GM18499 (cell line): Measurements from ENCODE around the gene OR6M1.

Experiments used
- ATAC-seq: cut with Tn5 transposase; IDR thresholded peaks from one replicate; pipeline ENCODE4 v1.9.1; 2021; ENCODE audit warnings: moderate number of reproducible peaks; ENCODE audit not compliant: insufficient read depth, unreplicated experiment

Gene OR6M1, protein sequence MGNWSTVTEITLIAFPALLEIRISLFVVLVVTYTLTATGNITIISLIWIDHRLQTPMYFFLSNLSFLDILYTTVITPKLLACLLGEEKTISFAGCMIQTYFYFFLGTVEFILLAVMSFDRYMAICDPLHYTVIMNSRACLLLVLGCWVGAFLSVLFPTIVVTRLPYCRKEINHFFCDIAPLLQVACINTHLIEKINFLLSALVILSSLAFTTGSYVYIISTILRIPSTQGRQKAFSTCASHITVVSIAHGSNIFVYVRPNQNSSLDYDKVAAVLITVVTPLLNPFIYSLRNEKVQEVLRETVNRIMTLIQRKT

DNA sequence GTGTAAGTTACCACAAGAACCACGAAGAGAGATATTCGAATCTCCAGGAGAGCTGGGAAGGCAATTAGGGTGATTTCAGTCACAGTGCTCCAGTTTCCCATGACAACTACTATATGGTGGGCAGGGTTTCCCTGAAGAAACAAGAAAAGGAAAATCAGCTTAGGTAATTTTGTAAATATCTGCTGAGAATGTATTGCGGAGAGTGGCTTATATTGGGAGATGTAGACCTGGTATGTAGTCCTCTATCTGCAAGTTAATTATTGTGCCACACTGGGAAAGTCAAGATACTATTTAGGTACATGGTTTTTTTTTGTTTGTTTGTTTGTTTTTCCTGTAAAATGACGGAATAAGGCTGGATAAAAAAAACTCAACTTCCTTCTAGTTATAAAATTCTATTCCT lies at the start of gene OR6M1:
OR6M1 (minus strand) TSS at position 101 of the 400 bp plus-strand sequence; CDS start at position 101, 0 bp downstream.
- ATAC-seq: no peak

DNA sequence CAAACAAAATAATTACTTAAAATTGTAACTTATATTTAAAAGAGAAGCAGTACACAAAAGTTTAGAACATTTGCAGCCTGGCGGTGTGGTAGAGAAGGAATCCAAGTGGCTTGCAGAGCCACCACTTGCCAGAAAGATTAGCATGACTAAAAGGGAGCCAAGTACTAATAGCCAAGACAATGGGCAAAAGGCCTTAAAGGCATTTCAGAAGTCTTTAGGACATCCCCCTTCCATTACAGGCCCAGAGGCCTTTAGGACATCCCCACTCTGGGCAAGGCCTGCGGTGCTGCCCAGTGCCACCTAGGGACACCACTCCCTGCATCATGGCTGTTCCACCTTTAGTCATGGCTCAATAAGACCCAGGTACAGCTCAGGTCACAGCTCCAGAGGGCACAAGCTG lies 46.9 kb upstream of the OR6M1 start:
- no peak for ATAC-seq

DNA sequence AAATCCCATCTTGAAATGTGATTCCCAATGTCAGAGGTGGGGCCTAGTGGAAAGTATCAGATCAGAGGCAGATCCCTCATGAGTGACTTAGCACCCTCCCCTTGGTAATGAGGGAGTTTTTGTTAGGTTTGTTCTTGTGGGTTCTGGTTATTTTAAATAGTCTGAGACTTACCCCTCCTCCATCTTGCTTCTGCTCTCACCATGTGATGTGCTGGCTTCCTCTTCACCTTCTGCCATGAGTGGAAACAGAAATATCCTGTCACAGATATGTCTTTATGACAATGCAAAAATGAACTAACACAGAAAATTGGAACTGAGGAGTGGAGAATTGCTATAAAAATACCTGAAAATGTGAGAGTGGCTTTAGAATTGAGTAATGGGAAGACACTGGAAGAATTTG lies 46.2 kb upstream of the OR6M1 start:
- ATAC-seq: no peak

DNA sequence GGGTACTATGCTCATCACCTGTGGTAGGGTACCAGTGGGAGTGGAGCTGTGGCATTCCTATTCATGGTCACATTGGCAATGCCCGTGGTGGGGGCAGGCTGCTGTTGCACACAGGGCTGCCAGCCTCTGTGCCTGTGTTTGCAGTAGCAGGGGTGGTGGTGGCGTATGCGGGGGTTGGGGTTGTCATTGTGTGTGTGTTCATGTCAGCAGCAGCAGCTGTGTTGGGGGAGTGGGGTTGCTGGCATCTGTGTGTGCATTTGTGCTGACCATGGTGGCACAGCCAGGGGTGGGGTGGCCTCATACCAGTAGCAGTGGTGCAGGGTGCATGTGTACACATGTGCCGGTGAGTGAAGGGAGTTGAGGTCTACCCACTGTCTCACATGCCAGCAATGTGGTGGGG lies 45.0 kb upstream of the OR6M1 start:
- ATAC-seq: no peak

DNA sequence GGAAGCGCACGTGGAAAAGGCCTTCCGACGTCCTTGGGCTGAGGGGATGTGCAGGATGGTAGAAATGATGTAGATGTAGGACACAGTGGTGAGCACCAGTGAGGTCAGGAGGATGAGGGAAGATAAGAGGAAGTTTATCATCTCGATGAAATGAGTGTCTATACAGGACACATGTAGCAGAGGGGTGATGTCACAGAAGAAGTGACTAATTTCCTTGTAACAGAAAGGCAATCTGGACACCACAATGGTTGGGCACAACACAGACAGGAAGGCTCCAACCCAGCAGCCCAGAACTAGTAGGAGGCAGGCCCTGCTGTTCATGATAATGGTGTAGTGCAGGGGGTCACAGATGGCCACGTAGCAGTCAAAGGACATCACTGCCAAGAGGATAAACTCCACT lies 35.0 kb upstream of the OR6M1 start:
- ATAC-seq: no peak

DNA sequence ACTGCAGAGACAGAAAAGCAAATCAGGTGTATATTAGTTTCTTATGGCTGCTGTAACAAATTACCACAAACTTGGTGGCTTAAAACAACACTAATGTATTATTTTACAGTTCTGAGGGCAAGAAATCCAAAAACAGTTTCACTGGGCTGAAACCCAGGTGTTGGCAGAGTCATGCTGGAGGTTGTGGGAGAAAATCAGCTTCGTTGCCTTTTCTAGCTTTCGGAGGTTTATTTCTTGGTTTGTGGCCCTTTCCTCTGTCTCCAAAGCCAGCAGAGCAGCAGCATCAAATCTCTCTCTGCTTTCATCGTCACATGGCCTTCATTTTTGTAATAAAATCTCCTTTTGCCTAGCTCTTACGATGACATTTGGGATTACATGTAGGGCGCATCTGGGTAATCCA lies 33.0 kb upstream of the OR6M1 start:
- no peak for ATAC-seq

DNA sequence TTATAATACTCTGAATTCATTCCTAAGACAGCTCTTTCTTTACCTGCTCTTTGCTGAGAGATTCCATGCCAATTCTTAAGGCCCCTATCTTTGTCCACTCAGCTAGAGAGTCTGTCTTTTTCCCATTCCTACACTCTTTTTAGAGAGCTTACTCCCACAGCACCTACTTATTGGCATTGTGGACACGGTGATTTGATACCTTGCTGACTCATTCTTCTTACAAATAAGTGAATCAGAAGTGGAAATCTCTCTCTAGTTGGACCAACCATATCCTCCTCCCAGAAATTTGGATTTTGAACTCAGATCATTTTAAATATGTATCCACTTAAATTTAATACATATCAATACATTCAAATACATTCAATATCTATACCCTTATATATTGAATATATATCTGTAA lies 32.5 kb upstream of the OR6M1 start:
- no peak for ATAC-seq

DNA sequence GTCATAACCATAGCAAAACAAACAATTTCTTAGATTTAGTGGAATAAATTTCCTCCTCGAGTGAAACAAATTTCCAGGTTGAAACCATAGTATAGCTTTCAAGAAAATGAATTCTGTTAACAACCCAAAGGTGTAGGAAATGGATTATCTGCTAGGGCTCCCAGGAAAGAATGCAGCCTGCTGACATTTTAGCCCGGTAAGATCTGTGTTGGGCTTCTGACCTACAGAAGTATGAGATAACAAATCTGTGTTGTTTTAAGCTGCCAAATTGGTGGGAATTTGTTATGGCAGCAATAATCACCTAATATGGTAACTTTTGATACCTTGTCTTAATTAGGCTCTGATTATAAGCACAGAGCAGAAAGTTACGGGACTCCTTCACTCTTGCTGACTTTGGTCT lies 32.0 kb upstream of the OR6M1 start:
- no peak for ATAC-seq

DNA sequence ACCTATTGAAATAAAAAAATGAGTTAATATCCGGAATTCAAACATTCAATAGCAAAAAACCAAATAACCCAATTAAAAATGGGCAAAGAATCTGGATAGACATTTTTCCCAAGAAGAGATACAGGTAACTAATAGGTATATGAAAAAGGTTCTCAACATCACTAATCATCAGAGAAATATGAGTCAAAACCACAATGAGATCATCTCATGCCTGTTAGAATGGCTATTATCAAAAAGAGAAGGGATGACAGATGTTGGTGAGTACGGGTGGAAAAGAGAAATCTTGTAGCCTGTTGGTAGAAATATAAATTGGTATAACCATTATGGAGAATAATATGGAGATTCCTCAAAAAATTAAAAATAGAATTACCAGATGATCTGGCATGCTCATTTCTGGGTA lies 26.9 kb upstream of the OR6M1 start:
- no peak for ATAC-seq

DNA sequence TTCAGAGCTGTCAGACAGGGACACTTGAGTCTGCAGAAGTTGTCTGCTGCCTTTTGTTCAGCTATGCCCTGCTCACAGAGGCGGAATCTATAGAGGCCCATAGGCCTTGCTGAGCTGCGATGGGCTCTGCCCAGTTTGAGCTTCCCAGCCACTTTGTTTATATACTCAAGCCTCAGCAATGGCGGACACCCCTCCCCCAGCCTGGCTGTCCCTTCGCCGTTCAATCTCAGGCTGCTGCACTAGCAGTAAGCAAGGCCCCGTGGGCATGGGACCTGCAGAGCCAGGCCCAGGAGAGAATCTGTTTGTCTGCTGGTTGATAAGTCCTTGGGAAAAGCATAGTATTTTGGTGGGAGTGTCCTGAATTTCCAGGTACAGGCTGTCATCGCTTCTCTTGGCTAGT lies 23.6 kb upstream of the OR6M1 start:
- no peak for ATAC-seq

DNA sequence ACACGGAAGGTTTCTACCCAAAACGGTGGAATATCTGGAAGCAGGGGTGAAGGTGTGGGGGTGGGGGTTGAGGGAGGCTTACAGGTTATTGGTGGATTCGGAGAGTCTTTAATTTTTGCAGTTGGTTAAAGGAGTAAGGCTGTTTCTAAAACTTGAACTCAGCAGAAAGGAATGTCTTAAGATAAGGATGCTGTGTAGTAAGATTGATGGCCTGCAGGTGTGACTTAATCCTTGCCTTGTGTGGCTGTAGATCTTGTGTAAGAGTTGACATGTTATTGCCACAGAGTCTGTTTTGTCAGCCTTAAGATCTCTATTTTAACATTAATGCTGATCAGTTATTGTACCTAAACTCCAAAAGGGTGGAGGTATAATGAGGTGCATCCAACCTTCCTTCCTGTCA lies 16.4 kb upstream of the OR6M1 start:
- ATAC-seq: no peak

DNA sequence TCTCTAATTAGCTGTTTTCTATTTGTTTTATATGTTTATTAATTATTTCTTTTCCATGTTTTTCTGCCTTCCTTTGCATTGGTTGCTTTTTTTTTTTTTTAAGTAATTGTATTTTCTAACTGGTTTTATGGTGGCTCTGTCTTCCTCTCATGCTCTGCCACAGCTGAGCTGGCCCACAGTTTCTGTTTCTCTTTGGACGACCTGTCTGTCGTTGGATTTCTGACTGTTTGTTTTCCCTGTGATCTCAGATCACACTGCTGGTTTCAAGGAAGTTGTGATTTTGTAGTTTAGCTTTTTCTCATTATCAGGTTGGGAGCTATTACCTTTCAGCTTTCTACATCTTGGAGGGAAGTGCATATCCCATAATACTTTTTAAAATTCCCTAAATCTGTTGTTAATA lies 15.9 kb upstream of the OR6M1 start:
- ATAC-seq: no peak

DNA sequence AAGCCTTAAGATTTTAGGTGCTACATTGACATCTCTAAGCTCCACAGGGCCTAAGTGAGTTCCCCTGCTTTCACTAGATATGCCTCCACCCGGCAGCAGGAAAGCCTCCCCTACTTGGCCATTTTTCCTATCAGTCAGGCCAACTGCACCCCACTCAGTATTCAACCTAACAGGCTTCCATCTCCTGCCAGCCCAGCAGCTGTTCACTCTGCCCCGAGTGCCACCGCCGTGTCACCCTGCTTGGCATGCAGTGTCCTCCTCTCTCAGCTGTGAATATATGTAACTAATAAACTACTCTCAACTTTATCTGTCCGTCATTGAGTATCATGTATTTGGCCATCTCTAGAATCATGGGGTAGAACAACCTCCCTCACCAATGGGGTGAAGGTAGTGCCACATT lies 9.0 kb upstream of the OR6M1 start:
- ATAC-seq: no peak

DNA sequence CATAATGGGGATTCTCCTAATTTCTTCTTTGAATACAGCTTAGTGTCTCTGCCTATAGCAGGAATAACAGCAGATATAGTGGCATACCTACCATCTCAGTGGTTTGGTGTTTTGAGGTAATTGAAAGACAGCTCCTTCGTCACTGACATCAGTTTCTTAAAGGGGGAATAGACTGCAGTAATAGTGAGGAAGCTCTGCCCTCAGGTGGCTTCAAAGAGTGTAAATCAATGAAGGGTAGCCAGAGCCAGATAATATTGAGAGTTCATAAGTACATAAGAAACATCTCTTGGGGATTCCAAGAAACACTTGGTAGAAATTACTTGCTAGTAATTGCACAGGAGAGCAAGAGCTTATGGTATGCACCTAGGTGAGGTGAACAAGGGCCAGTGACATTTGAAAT lies 4.4 kb downstream of the OR6M1 start:
- no peak for ATAC-seq

DNA sequence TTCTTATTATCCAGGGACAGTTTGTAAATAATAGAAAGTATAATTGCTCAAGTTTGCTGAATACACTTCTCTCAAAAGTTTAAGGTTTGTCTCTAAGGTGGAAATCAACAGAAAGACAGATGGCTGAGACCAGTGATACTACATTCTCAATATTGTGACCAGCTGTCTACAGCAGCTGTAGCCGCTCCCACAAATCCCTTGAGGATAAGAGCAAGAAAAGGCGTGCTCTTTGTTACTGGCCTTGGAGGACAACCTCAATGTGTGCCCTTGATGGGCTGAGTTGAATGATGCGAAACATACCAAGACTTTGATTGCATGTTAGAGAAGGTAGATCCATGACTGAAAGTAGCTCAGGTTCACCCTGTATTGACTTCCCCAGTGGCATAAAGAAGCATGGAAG lies 6.1 kb downstream of the OR6M1 start:
- no peak for ATAC-seq

DNA sequence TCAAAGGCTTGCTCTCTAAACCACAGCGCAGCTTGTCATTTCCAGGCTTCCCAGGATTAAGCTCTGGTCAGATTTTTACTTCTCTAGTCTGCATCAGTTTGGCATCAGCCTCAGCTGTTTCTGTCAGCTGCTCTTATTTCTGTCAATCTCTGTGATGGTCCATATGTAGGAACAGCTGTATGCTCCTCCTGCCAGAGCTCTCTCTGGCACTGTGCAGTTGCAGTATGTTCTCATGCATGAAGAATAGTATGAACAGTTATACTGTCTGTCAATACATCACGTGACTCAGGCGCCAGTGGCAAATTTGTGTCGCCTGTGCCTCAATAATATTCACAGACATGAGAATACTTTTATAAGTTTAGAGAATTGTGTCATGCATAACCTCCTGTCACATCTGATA lies 6.7 kb downstream of the OR6M1 start:
- ATAC-seq: no peak

DNA sequence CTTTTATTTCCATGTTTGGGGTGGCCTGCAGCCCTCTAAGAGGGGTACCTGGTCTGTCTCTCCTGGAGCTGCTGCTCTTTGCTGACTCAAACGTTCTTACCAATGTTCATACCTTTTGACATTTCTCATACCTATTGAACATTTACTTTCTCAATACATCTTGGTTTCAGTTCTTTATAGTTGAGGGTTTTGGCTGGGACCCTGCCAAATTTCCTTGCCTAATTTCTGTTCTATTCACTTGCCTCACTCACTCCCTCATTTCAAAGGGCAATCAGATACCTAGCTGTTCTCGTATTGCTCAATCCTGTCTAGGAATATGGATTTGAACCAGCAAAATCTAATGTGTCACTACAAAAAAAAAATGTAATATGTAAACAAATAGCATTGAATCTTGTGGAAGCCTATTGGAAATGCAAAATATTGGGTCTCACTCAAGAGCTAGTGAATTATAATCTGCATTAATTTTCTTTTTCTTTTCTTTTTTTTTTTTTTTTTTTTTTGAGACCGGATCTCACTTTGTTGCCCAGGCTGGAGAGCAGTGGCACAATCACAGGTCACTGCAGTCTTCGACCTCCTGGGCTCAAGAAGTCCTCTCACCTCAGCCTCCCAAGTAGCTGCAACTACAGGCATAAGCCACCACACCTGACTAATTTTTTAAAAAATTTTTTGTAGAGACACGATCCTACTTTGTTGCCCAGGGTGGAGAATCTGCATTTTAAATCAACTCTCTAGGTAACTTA lies 7.5 kb downstream of the OR6M1 start:
- no peak for ATAC-seq

DNA sequence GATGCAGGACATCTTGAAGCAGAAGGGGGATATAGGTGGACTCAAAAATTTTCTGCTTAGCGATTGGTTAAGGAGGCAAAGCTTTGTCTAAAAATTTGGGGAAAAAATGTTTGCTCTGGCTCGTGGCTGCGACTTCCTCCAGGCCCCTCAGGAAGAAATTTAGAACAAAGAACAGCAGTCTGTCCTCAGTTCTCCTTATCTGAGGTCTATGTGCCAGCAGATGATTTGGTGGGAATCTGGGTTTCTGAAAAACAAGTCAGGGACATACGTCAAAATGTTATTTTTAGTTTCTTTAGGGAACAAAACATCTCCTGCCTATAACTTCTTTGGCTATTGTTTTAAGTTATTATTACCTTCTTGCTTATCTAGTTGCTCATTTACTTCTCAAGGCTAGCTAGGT lies 8.1 kb downstream of the OR6M1 start:
- no peak for ATAC-seq

DNA sequence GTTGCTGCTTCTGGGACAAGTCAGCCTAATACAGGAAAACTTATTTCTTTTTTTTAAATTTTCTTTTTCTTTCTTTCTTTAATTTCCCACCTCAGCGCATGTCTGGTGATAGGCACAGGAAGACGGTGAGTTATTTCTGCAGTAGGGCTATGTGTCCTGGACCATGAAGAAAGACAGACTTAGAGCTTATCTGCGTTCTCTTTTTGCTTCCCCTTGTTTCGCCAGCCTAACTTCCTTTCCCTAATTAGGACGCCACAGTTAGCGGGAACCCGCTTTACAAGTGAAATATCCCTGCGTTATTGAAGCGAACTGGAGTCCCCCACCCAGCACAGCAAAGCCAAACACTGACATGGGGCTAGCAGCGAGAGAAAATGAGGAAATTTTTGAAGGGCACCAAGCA lies 8.6 kb downstream of the OR6M1 start:
- ATAC-seq: no peak

DNA sequence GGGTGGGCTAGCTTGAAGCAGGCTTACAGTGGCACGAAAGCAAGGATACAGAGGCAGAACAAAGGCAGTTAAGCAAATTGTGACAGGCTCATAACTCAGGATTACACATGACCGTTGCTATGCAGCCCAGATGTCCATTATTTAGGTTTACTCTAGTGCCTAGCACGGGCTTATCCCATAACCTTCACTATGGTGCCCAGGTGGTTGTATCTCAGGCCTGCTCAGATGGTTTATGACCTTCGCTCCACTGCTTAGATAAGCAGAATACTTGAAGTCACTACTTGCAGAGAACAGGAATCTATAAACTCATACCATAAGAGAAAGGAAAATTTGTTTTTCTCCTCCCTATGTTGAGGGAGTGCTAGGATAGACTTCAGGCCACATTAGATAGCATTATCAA lies 9.0 kb downstream of the OR6M1 start:
- ATAC-seq: no peak

DNA sequence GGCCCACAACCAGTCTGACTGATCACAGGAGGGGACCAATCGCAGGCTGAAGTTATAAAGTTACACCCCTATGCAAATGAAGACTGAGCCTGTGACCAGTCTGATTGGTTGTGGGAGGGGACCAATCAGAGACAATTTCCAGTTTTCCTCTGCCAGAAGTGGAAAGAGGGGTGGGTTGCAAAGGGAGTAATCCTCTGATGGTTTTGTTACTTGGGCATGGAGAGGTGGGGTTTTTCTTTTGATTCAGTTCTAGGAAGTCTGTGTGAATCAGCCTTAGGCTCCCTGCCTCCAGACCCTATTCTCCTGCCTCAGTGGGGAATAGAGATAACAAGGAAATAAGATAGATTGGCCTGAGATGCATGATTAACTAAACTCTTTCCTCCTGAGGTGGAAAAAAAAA lies 9.9 kb downstream of the OR6M1 start:
- no peak for ATAC-seq

DNA sequence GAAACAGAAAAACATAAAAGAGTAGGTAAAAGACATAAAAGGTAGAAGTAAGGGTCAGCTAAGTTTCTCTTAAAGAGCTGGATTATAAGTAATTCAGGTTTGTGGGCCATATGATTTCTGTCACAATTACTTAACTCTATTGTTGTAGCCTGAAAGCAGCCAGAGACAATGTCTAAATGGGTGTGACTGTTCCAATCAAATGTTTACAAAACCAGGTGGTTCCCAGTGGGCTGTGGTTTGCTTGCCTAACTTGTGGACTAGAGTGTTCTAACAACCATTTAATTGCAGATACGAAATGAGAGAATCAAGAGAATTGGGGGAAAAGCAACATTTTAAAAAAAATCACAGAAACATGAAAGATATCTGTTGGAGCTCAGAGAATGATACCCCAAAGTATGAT lies 22.6 kb downstream of the OR6M1 start:
- ATAC-seq: no peak
